RWPE1 (cell line): ENCODE measurements around the gene TLK1.

ENCODE experiments used
- CTCF ChIA-PET: fragments of 350-600 bp; sonication (Branson Sonifier 250); formaldehyde crosslinking; extraction: SDS; loops from one replicate; lab custom pipeline; 2021; lab: Yijun Ruan, JAX
- POLR2A ChIA-PET: fragments of 400-600 bp; formaldehyde crosslinking; extraction: SDS; loops from one replicate; lab custom pipeline; 2020; ENCODE audit warnings: antibody characterized with exemption; ENCODE audit not compliant: low non-redundant PET; lab: Yijun Ruan, JAX
- DNase-seq: peaks from one replicate; pipeline ENCODE4 v3.0.0; 2012; ENCODE audit warnings: low spot score
- H3K27ac ChIP-seq: fragments of 450-650 bp; 2 replicates; pipeline ENCODE4 v1.5.1; 2017
- CTCF ChIP-seq: fragments of 450-650 bp; conservative IDR thresholded peaks from 2 replicates; pipeline ENCODE4 v1.5.1; 2017; ENCODE audit warnings: low read depth, mild to moderate bottlenecking

The TLK1 gene

GRCh38 chr2:170972296-170973224 is 188.1 kb downstream of the TLK1 start:
- no peak for TF ChIP-seq CTCF
- H3K27ac ChIP-seq = no peak overlapping the region
- DNase-seq = no peak
- ChIA-PET CTCF (interaction anchor here (0.5 to 1.2 kb wide), 13 partner anchors 12 to 731 kb away, joined by 3 to 7 read pairs (median 4); no protein-coding TSS in a partner anchor), POLR2A (no interaction called here)

- no peak for DNase-seq
- ChIA-PET POLR2A (no interaction called here), CTCF (interaction anchor here (0.6 kb wide), 1 partner anchor 186 kb away, joined by 4 read pairs; no protein-coding TSS in a partner anchor)
- no peak overlapping the region for H3K27ac ChIP-seq
- no peak for TF ChIP-seq CTCF
Measured at GRCh38 chr2:170971071-170971470, 189.6 kb downstream of the TLK1 start.

DNA sequence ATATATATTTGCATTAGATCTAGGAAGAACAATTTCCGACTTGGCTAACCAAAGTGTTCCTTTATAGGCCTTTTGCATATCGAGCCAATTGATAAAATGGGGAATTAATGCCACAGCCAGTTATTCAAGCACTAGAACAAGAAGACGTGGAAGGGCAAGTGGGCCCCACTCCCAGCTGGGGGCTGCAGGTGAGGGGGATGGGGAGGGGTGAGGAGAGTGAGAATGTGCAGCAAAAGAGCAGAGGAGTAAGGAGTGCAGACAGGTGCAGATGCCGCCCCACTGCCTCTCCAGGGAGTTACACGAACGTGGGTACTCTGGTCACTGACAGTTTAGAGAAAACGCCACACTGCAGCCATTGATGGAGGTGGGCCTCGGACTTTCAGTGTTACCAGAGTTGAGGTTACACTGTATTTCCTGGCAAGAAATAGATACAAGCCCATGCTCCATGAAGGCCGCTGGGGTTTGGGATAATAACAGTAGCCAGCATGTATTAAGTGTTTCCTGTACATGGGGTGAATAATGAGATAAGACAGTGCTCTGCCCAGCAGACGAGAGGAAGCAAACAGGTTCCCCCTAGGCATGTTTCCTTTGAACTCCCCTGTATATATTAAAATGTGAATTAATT is 190.7 kb downstream of the TLK1 start:
- POLR2A ChIA-PET = no interaction called here
- TF ChIP-seq CTCF = no peak
- no peak overlapping the region for H3K27ac ChIP-seq
- CTCF ChIA-PET = no interaction called here
- DNase-seq = no peak

DNA sequence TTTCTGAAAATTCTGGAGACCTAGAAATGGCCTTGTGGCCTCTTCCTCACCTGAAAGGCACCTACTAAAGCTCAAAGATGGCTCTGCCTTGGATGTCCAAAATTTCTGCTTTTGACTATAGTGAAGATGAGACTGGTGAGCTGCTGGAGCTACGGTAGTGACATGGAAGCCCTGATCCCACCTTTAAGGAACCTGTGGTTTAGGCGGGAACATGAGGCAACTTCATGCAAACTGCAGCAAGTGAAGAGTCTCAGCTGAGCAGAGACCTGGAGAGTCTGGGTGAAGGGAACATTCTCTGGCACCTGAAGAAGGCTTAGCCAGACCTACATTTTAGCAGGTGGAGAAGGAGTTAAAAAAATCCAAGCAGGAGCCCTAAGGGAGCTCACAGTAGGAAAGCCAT is 191.7 kb downstream of the TLK1 start:
- no peak overlapping the region for H3K27ac ChIP-seq
- POLR2A ChIA-PET = no interaction called here
- no peak for DNase-seq
- CTCF ChIA-PET = no interaction called here
- TF ChIP-seq CTCF = no peak

DNA sequence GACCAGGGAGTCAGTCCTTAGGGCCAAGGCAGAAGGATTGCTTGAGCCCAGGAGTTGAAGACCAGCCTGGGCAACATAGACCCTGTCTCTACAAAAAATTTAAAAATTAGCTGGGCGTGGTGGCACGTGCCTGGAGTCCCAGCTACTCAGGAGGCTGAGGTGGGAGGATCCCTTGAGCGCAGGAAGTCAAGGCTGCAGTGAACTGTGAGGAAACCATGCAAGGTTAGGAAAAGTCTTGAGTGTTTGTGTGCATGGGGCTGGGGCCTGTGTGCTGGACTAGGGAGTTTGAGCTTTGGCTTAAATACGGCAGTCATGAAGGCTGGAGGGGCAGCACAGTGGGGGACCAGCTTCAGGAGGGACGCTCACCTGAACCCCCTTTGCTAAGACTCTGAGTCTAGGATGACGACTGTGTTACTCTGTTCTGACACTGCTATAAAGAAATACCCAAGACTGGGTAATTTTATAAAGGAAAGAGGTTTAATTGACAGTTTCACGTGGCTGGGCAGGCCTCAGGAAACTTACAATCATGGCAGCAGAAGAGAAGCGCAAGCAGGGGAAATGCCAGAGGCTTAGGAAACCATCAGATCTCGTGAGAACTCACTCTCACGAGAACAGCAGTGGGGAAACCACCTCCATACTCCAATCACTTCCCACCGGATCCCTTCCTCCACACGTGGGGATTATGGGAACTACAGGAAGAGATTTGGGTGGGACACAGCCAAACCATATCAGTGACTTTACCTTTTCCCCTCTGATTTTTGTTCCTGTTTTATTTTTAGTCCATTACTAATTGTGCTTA is 192.3 kb downstream of the TLK1 start:
- peak overlapping the region; percentile 13 for H3K27ac ChIP-seq
- POLR2A ChIA-PET = no interaction called here
- DNase-seq = no peak
- no peak for TF ChIP-seq CTCF
- CTCF ChIA-PET = no interaction called here

GRCh38 chr2:170967553-170967952 is 193.1 kb downstream of the TLK1 start:
- no peak for TF ChIP-seq CTCF
- no peak for DNase-seq
- ChIA-PET POLR2A (no interaction called here), CTCF (no interaction called here)
- peak overlapping the region; percentile 13 for H3K27ac ChIP-seq
